HCT116 (cell line): ENCODE data around the gene SFRP4.

ENCODE experiments used
- ELF1 ChIP-seq: IDR thresholded peaks from 2 replicates; pipeline ENCODE4 v1.6.1; 2012; ENCODE audit warnings: low read depth, borderline replicate concordance
- EZH2 ChIP-seq: fragments of 200-600 bp; sonication (generic); IDR thresholded peaks from 2 replicates; pipeline ENCODE4 v1.6.1; 2017; ENCODE audit warnings: antibody characterized with exemption, mixed run types
- FOSL1 ChIP-seq: IDR thresholded peaks from 2 replicates; pipeline ENCODE4 v1.6.1; 2012; ENCODE audit warnings: low read depth
- JUND ChIP-seq: IDR thresholded peaks from 2 replicates; pipeline ENCODE4 v1.6.1; 2012
- MAX ChIP-seq: IDR thresholded peaks from 2 replicates; pipeline ENCODE4 v1.6.1; 2012
- POLR2A ChIP-seq: IDR thresholded peaks from 2 replicates; pipeline ENCODE4 v1.7.0; 2011; ENCODE audit warnings: borderline replicate concordance; ENCODE audit not compliant: insufficient read depth, insufficient read length; ENCODE audit errors: extremely low read depth
- POLR2AphosphoS5 ChIP-seq: IDR thresholded peaks from 2 replicates; pipeline ENCODE4 v1.6.1; 2011; ENCODE audit warnings: mild to moderate bottlenecking, low read depth, low read length, moderate library complexity
- SP1 ChIP-seq: IDR thresholded peaks from 2 replicates; pipeline ENCODE4 v1.6.1; 2012; ENCODE audit warnings: low read depth
- SRF ChIP-seq: IDR thresholded peaks from 2 replicates; pipeline ENCODE4 v1.6.1; 2012; ENCODE audit warnings: low read depth
- TCF7L2 ChIP-seq: IDR thresholded peaks from 2 replicates; pipeline ENCODE4 v1.7.0; 2011; ENCODE audit warnings: borderline replicate concordance, inconsistent platforms; ENCODE audit not compliant: insufficient read depth, insufficient read length; ENCODE audit errors: extremely low read depth
- ZFX ChIP-seq: fragments of 450-650 bp; IDR thresholded peaks from 2 replicates; pipeline ENCODE4 v1.6.1; 2017
- TF ChIP-seq, protein P1 (sequence below), 3 experiments: fragments of 200-600 bp in 1 of 3; sonication (generic) in 1 of 3; IDR thresholded peaks in 2 of 3; conservative IDR thresholded peaks in 1 of 3; 2 replicates each; pipeline ENCODE4 v1.5.1; 2012 to 2017; ENCODE audit warnings: low read depth in 2 of 3, low read length in 2 of 3, antibody characterized with exemption in 1 of 3, borderline replicate concordance in 1 of 3, control low read depth in 1 of 3, mild to moderate bottlenecking in 1 of 3, mixed read lengths in 1 of 3, mixed run types in 1 of 3, moderate library complexity in 1 of 3; ENCODE audit not compliant: insufficient read depth in 1 of 3
- TF ChIP-seq, protein P2 (sequence below): IDR thresholded peaks from 2 replicates; pipeline ENCODE4 v1.6.1; 2012
- TF ChIP-seq, protein P3 (sequence below): IDR thresholded peaks from 2 replicates; pipeline ENCODE4 v1.6.1; 2012; ENCODE audit warnings: low read depth

- TF ChIP-seq, protein P1, sequence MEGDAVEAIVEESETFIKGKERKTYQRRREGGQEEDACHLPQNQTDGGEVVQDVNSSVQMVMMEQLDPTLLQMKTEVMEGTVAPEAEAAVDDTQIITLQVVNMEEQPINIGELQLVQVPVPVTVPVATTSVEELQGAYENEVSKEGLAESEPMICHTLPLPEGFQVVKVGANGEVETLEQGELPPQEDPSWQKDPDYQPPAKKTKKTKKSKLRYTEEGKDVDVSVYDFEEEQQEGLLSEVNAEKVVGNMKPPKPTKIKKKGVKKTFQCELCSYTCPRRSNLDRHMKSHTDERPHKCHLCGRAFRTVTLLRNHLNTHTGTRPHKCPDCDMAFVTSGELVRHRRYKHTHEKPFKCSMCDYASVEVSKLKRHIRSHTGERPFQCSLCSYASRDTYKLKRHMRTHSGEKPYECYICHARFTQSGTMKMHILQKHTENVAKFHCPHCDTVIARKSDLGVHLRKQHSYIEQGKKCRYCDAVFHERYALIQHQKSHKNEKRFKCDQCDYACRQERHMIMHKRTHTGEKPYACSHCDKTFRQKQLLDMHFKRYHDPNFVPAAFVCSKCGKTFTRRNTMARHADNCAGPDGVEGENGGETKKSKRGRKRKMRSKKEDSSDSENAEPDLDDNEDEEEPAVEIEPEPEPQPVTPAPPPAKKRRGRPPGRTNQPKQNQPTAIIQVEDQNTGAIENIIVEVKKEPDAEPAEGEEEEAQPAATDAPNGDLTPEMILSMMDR (IDR thresholded peaks at IDR 0.05 in 2 of 3, conservative IDR thresholded peaks at IDR 0.05 in 1 of 3; ENCODE audit: borderline replicate concordance in 1 of 3, insufficient read depth in 1 of 3, low read depth in 2 of 3, low read length in 2 of 3), result no peak
- no peak for TF ChIP-seq POLR2A
- TF ChIP-seq, protein P2, sequence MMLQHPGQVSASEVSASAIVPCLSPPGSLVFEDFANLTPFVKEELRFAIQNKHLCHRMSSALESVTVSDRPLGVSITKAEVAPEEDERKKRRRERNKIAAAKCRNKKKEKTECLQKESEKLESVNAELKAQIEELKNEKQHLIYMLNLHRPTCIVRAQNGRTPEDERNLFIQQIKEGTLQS, result no peak
- TF ChIP-seq POLR2AphosphoS5, result no peak
- TF ChIP-seq MAX, result no peak
- TF ChIP-seq SRF, result no peak
- no peak for TF ChIP-seq SP1
- TF ChIP-seq EZH2, result no peak
- TF ChIP-seq, protein P3, sequence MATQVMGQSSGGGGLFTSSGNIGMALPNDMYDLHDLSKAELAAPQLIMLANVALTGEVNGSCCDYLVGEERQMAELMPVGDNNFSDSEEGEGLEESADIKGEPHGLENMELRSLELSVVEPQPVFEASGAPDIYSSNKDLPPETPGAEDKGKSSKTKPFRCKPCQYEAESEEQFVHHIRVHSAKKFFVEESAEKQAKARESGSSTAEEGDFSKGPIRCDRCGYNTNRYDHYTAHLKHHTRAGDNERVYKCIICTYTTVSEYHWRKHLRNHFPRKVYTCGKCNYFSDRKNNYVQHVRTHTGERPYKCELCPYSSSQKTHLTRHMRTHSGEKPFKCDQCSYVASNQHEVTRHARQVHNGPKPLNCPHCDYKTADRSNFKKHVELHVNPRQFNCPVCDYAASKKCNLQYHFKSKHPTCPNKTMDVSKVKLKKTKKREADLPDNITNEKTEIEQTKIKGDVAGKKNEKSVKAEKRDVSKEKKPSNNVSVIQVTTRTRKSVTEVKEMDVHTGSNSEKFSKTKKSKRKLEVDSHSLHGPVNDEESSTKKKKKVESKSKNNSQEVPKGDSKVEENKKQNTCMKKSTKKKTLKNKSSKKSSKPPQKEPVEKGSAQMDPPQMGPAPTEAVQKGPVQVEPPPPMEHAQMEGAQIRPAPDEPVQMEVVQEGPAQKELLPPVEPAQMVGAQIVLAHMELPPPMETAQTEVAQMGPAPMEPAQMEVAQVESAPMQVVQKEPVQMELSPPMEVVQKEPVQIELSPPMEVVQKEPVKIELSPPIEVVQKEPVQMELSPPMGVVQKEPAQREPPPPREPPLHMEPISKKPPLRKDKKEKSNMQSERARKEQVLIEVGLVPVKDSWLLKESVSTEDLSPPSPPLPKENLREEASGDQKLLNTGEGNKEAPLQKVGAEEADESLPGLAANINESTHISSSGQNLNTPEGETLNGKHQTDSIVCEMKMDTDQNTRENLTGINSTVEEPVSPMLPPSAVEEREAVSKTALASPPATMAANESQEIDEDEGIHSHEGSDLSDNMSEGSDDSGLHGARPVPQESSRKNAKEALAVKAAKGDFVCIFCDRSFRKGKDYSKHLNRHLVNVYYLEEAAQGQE, result no peak
- no peak for TF ChIP-seq JUND
- TF ChIP-seq ELF1, result no peak
- no peak for TF ChIP-seq TCF7L2
- no peak for TF ChIP-seq FOSL1
- TF ChIP-seq ZFX, result no peak
Observed at GRCh38 chr7:37921876-37922275, 5.3 kb upstream of the SFRP4 start.
